Measurements from ENCODE around the gene NCOA3. TPM values are rescaled to one million over a fixed set of nuclear protein-coding genes. Genes with fewer than 3 reads are reported as not detected.

The NCOA3 gene
- total RNA-seq, 1 experiment from 2014 or later: 96.7 TPM

GRCh38 chr20:47676219-47676721 lies 174.6 kb downstream of the NCOA3 start:
- Histone ChIP-seq H3K36me3 (ENCODE audit: control insufficient read depth, insufficient read depth, low read length) (no peaks in the 10 kb centered on the region), H3K27me3 (replicated peaks; ENCODE audit: control insufficient read depth, insufficient read depth, low read length) (no peaks in the 10 kb centered on the region), H3K4me3 (ENCODE audit: low read depth, low read length) (no peak overlapping the region), H3K9me3 (no peaks in the 10 kb centered on the region), H3K4me1 (peaks cover 14% of the 10 kb centered on the region)
- no TSS peak for BruUV-seq (replicated peaks)
- Mint-ChIP-seq H3K27ac (ENCODE audit: unreplicated experiment) (no peak overlapping the region), H3K4me3 (ENCODE audit: unreplicated experiment) (no peak overlapping the region), H3K9me3 (ENCODE audit: unreplicated experiment) (no peaks in the 10 kb centered on the region), H3K36me3 (ENCODE audit: insufficient read depth, unreplicated experiment) (peaks cover 16% of the 10 kb centered on the region), H3K4me1 (ENCODE audit: low read depth, unreplicated experiment) (no peaks in the 10 kb centered on the region), H3K27me3 (ENCODE audit: insufficient read depth, unreplicated experiment) (no peaks in the 10 kb centered on the region)
- peak; percentile 71 to 72 for DNase-seq
- ChIA-PET POLR2A (no interaction called here), CTCF (interaction anchor here (0.6 to 4.3 kb wide), 6 partner anchors 10 to 944 kb away, joined by 3 to 33 read pairs (median 7); no protein-coding TSS in a partner anchor)
- intact Hi-C loops (cut with micrococcal nuclease; ENCODE audit: unreplicated experiment): no loop called here
- TF ChIP-seq CTCF (IDR thresholded peaks at IDR 0.05; ENCODE audit: insufficient read depth in 1 of 2, low read depth in 1 of 2, low read length in 1 of 2, severe bottlenecking in 1 of 2, unreplicated experiment in 1 of 2): peak; percentile 39 to 45

GRCh38 chr20:47676912-47677634 lies 175.4 kb downstream of the NCOA3 start:
- Mint-ChIP-seq H3K9me3 (ENCODE audit: unreplicated experiment) (no peaks in the 10 kb centered on the region), H3K27ac (ENCODE audit: unreplicated experiment) (no peak overlapping the region), H3K4me1 (ENCODE audit: low read depth, unreplicated experiment) (no peaks in the 10 kb centered on the region), H3K36me3 (ENCODE audit: insufficient read depth, unreplicated experiment) (peaks cover 13% of the 10 kb centered on the region), H3K27me3 (ENCODE audit: insufficient read depth, unreplicated experiment) (no peaks in the 10 kb centered on the region), H3K4me3 (ENCODE audit: unreplicated experiment) (no peak overlapping the region)
- no peaks in the 10 kb centered on the region for H3K36me3 ChIP-seq (ENCODE audit: control insufficient read depth, insufficient read depth, low read length)
- no TSS peak for BruUV-seq (replicated peaks)
- TF ChIP-seq CTCF (IDR thresholded peaks at IDR 0.05; ENCODE audit: insufficient read depth in 1 of 2, low read depth in 1 of 2, low read length in 1 of 2, severe bottlenecking in 1 of 2, unreplicated experiment in 1 of 2): no peak
- no peaks in the 10 kb centered on the region for H3K9me3 ChIP-seq
- no peaks in the 10 kb centered on the region for H3K27me3 ChIP-seq (replicated peaks; ENCODE audit: control insufficient read depth, insufficient read depth, low read length)
- peaks cover 22% of the 10 kb centered on the region for H3K4me1 ChIP-seq
- no peak for DNase-seq
- intact Hi-C loops (cut with micrococcal nuclease; ENCODE audit: unreplicated experiment): no loop called here
- POLR2A ChIA-PET: interaction anchor here (0.5 kb wide), 1 partner anchor 238 kb away, joined by 3 read pairs; no protein-coding TSS in a partner anchor
- no peak overlapping the region for H3K4me3 ChIP-seq (ENCODE audit: low read depth, low read length)
- CTCF ChIA-PET: interaction anchor here (0.6 to 4.3 kb wide), 14 partner anchors 10 to 943 kb away, joined by 3 to 33 read pairs (median 4); no protein-coding TSS in a partner anchor

GRCh38 chr20:47677635-47678453 lies 176.2 kb downstream of the NCOA3 start:
- no peaks in the 10 kb centered on the region for H3K9me3 Mint-ChIP-seq (ENCODE audit: unreplicated experiment)
- Histone ChIP-seq H3K27me3 (replicated peaks; ENCODE audit: control insufficient read depth, insufficient read depth, low read length) (no peaks in the 10 kb centered on the region), H3K36me3 (ENCODE audit: control insufficient read depth, insufficient read depth, low read length) (no peaks in the 10 kb centered on the region), H3K9me3 (no peaks in the 10 kb centered on the region), H3K4me1 (peaks cover 27% of the 10 kb centered on the region), H3K4me3 (ENCODE audit: low read depth, low read length) (no peak overlapping the region)
- CTCF ChIA-PET: interaction anchor here (0.6 to 4.3 kb wide), 14 partner anchors 14 to 943 kb away, joined by 3 to 33 read pairs (median 4); no protein-coding TSS in a partner anchor
- H3K27me3 Mint-ChIP-seq (ENCODE audit: insufficient read depth, unreplicated experiment): no peaks in the 10 kb centered on the region
- BruUV-seq (replicated peaks): no TSS peak
- TF ChIP-seq CTCF (IDR thresholded peaks at IDR 0.05; ENCODE audit: insufficient read depth in 1 of 2, low read depth in 1 of 2, low read length in 1 of 2, severe bottlenecking in 1 of 2, unreplicated experiment in 1 of 2): peak; percentile 99 to 100
- peak overlapping the region; percentile 31 for H3K27ac Mint-ChIP-seq (ENCODE audit: unreplicated experiment)
- intact Hi-C loops (cut with micrococcal nuclease; ENCODE audit: unreplicated experiment): loop anchor here (1.0 kb wide), 4 partner anchors 34 to 943 kb away; no protein-coding TSS in a partner anchor
- H3K4me3 Mint-ChIP-seq (ENCODE audit: unreplicated experiment): no peak overlapping the region
- no peaks in the 10 kb centered on the region for H3K4me1 Mint-ChIP-seq (ENCODE audit: low read depth, unreplicated experiment)
- H3K36me3 Mint-ChIP-seq (ENCODE audit: insufficient read depth, unreplicated experiment): peaks cover 6% of the 10 kb centered on the region
- POLR2A ChIA-PET: interaction anchor here (0.5 kb wide), 1 partner anchor 238 kb away, joined by 3 read pairs; no protein-coding TSS in a partner anchor
- DNase-seq: peak; percentile 87 to 93
